GM23248 (cell line): Measurements from ENCODE around the gene ARHGEF37. TPM values are rescaled to one million over a fixed set of nuclear protein-coding genes. Genes with fewer than 3 reads are reported as not detected.

ENCODE experiments used
- DNase-seq: peaks from one replicate; pipeline ENCODE4 v3.0.0-alpha.2; 2015
- H2AFZ ChIP-seq: fragments of 200-600 bp; sonication (generic); 2 replicates; pipeline ENCODE4 v1.6.1; 2016; ENCODE audit warnings: antibody characterized with exemption
- H3F3A ChIP-seq: fragments of 200-600 bp; sonication (generic); 2 replicates; pipeline ENCODE4 v1.6.1; 2016; ENCODE audit warnings: mild to moderate bottlenecking, antibody characterized with exemption, mixed run types; ENCODE audit not compliant: insufficient read depth
- H3K27ac ChIP-seq: fragments of 200-600 bp; sonication (generic); 2 replicates; pipeline ENCODE4 v1.5.1; 2016; ENCODE audit warnings: mild to moderate bottlenecking
- H3K27me3 ChIP-seq: fragments of 200-600 bp; sonication (generic); replicated peaks from 2 replicates; pipeline ENCODE4 v1.6.1; 2016; ENCODE audit warnings: mild to moderate bottlenecking; ENCODE audit not compliant: insufficient read depth
- H3K36me3 ChIP-seq: fragments of 200-600 bp; sonication (generic); 2 replicates; pipeline ENCODE4 v1.6.1; 2016; ENCODE audit warnings: low read depth, mild to moderate bottlenecking
- H3K4me1 ChIP-seq: fragments of 200-600 bp; sonication (generic); 2 replicates; pipeline ENCODE4 v1.6.1; 2016; ENCODE audit warnings: mild to moderate bottlenecking; ENCODE audit not compliant: insufficient read depth
- H3K4me2 ChIP-seq: fragments of 200-600 bp; sonication (generic); one replicate; pipeline ENCODE4 v1.6.1; 2016; ENCODE audit warnings: mild to moderate bottlenecking; ENCODE audit not compliant: unreplicated experiment
- H3K4me3 ChIP-seq: fragments of 200-600 bp; sonication (generic); 2 replicates; pipeline ENCODE4 v1.5.1; 2016; ENCODE audit warnings: mild to moderate bottlenecking
- H3K79me2 ChIP-seq: fragments of 200-600 bp; sonication (generic); 2 replicates; pipeline ENCODE4 v1.6.1; 2016; ENCODE audit warnings: mild to moderate bottlenecking; ENCODE audit not compliant: insufficient read depth
- H3K9ac ChIP-seq: fragments of 200-600 bp; sonication (generic); 2 replicates; pipeline ENCODE4 v1.6.1; 2016; ENCODE audit warnings: mild to moderate bottlenecking
- H3K9me2 ChIP-seq: fragments of 200-600 bp; sonication (generic); 2 replicates; pipeline ENCODE4 v1.6.1; 2016; ENCODE audit warnings: mixed run types, mild to moderate bottlenecking, moderate library complexity; ENCODE audit not compliant: insufficient read depth
- H3K9me3 ChIP-seq: fragments of 200-600 bp; sonication (generic); one replicate; pipeline ENCODE4 v1.6.1; 2017; ENCODE audit warnings: low read depth
- H4K20me1 ChIP-seq: fragments of 200-600 bp; sonication (generic); 2 replicates; pipeline ENCODE4 v1.6.0; 2016; ENCODE audit not compliant: insufficient read depth
- EZH2 ChIP-seq: fragments of 200-600 bp; sonication (generic); IDR thresholded peaks from 2 replicates; pipeline ENCODE4 v1.6.1; 2018; ENCODE audit warnings: antibody characterized with exemption, mild to moderate bottlenecking; ENCODE audit not compliant: insufficient read depth, poor library complexity, severe bottlenecking
- EZH2phosphoT487 ChIP-seq: fragments of 200-600 bp; sonication (generic); IDR thresholded peaks from 2 replicates; pipeline ENCODE4 v1.6.1; 2018; ENCODE audit warnings: antibody characterized with exemption, moderate library complexity, mild to moderate bottlenecking, low read depth; ENCODE audit not compliant: insufficient read depth
- WGBS, 2 experiments: methylation state at CpG; one replicate each; pipeline ENCODE4 v1.1.6; 2015 to 2017; ENCODE audit warnings: low lambda C conversion rate in 2 of 2, low coverage in 1 of 2; ENCODE audit errors: missing lambda C conversion rate in 2 of 2; 5-methylcytosine and 5-hydroxymethylcytosine counted together
- in situ Hi-C: fragments of 300-500 bp; cut with MboI; formaldehyde crosslinking; loops from 2 replicates; pipeline ENCODE4 v1.15.0; 2020
- polyA plus RNA-seq: library from polyadenylated mRNA; unstranded; fragments of >200 nt; fragmentation: Nextera tagmentation; extraction: Ambion mirVana; gene quantifications from 2 replicates; pipeline ENCODE4 v1.2.1, GENCODE V29; 2016
- total RNA-seq: library from RNA; depleted of rRNA; stranded (reverse); fragments of >200 nt; shearing (Covaris generic); gene quantifications from 2 replicates; pipeline ENCODE4 v1.2.3, GENCODE V29; 2014

ARHGEF37 gene
- total and polyA plus RNA-seq, 2 experiments from 2014 or later = 0.51 to 0.97 TPM

GRCh38 chr5:149628221-149628620 is 46.9 kb downstream of the ARHGEF37 start:
- 86 to 98% methylated on average over 6 of the region's 6 CpGs for WGBS, 2 experiments
- Histone ChIP-seq H3F3A (peaks cover 20% of the 10 kb centered on the region), H3K27me3 (no peaks in the 10 kb centered on the region), H3K4me1 (peaks cover 14% of the 10 kb centered on the region), H3K27ac (no peak overlapping the region), H4K20me1 (no peaks in the 10 kb centered on the region), H3K4me2 (no peak overlapping the region), H3K9me2 (no peaks in the 10 kb centered on the region), H3K79me2 (no peaks in the 10 kb centered on the region), H3K4me3 (no peak overlapping the region), H2AFZ (no peak overlapping the region), H3K36me3 (no peaks in the 10 kb centered on the region), H3K9me3 (no peaks in the 10 kb centered on the region), H3K9ac (no peak overlapping the region)
- in situ Hi-C loops = no loop called here
- TF ChIP-seq EZH2phosphoT487 (no peak), EZH2 (no peak)
- no peak for DNase-seq

- H3K27me3 ChIP-seq = no peaks in the 10 kb centered on the region
- H3K4me3 ChIP-seq = no peak overlapping the region
- H3K4me1 ChIP-seq = peaks cover 14% of the 10 kb centered on the region
- no peak overlapping the region for H3K4me2 ChIP-seq
- no peaks in the 10 kb centered on the region for H3K79me2 ChIP-seq
- no peaks in the 10 kb centered on the region for H3K9me2 ChIP-seq
- WGBS, 2 experiments = 63 to 81% methylated on average over 5 of the region's 5 CpGs
- no peak overlapping the region for H2AFZ ChIP-seq
- H4K20me1 ChIP-seq = no peaks in the 10 kb centered on the region
- H3K36me3 ChIP-seq = no peaks in the 10 kb centered on the region
- H3K27ac ChIP-seq = no peak overlapping the region
- H3K9me3 ChIP-seq = no peaks in the 10 kb centered on the region
- H3F3A ChIP-seq = peaks cover 24% of the 10 kb centered on the region
- no peak overlapping the region for H3K9ac ChIP-seq
- in situ Hi-C loops = no loop called here
- no peak for TF ChIP-seq EZH2phosphoT487
- TF ChIP-seq EZH2 = no peak
- no peak for DNase-seq
Observed at GRCh38 chr5:149628846-149629388, 47.6 kb downstream of the ARHGEF37 start.

- 93 to 97% methylated on average over 5 of the region's 5 CpGs for WGBS, 2 experiments
- H3K27ac ChIP-seq = no peak overlapping the region
- H3F3A ChIP-seq = peaks cover 24% of the 10 kb centered on the region
- no peaks in the 10 kb centered on the region for H3K27me3 ChIP-seq
- no peaks in the 10 kb centered on the region for H3K9me2 ChIP-seq
- no peak overlapping the region for H2AFZ ChIP-seq
- TF ChIP-seq EZH2 (no peak), EZH2phosphoT487 (no peak)
- no peak for DNase-seq
- H3K9ac ChIP-seq = no peak overlapping the region
- H3K4me2 ChIP-seq = no peak overlapping the region
- H3K36me3 ChIP-seq = no peaks in the 10 kb centered on the region
- no peaks in the 10 kb centered on the region for H3K9me3 ChIP-seq
- H3K4me1 ChIP-seq = peaks cover 14% of the 10 kb centered on the region
- H4K20me1 ChIP-seq = no peaks in the 10 kb centered on the region
- no peak overlapping the region for H3K4me3 ChIP-seq
- in situ Hi-C loops = no loop called here
- no peaks in the 10 kb centered on the region for H3K79me2 ChIP-seq
Observed at GRCh38 chr5:149629421-149629820, 48.1 kb downstream of the ARHGEF37 start.

- H2AFZ ChIP-seq = no peak overlapping the region
- DNase-seq = no peak
- H3K4me3 ChIP-seq = no peak overlapping the region
- WGBS, 2 experiments = 59 to 74% methylated on average over 8 of the region's 8 CpGs
- no peak for TF ChIP-seq EZH2phosphoT487
- peaks cover 24% of the 10 kb centered on the region for H3F3A ChIP-seq
- no peaks in the 10 kb centered on the region for H3K9me3 ChIP-seq
- H3K4me1 ChIP-seq = peaks cover 14% of the 10 kb centered on the region
- H4K20me1 ChIP-seq = no peaks in the 10 kb centered on the region
- H3K9ac ChIP-seq = no peak overlapping the region
- H3K79me2 ChIP-seq = no peaks in the 10 kb centered on the region
- in situ Hi-C loops = loop anchor here (10.0 kb wide), 1 partner anchor 334 kb away; the partner anchor contains the start of gene SLC26A2
- no peaks in the 10 kb centered on the region for H3K9me2 ChIP-seq
- H3K27ac ChIP-seq = no peak overlapping the region
- no peaks in the 10 kb centered on the region for H3K36me3 ChIP-seq
- no peaks in the 10 kb centered on the region for H3K27me3 ChIP-seq
- no peak overlapping the region for H3K4me2 ChIP-seq
Observed at GRCh38 chr5:149630337-149630736, 49.0 kb downstream of the ARHGEF37 start.

- Histone ChIP-seq H3K79me2 (no peaks in the 10 kb centered on the region), H3K36me3 (no peaks in the 10 kb centered on the region), H4K20me1 (no peaks in the 10 kb centered on the region), H2AFZ (no peak overlapping the region), H3K27me3 (no peaks in the 10 kb centered on the region), H3K9me2 (no peaks in the 10 kb centered on the region), H3K9ac (no peak overlapping the region), H3F3A (peaks cover 24% of the 10 kb centered on the region), H3K4me1 (peaks cover 14% of the 10 kb centered on the region), H3K9me3 (no peaks in the 10 kb centered on the region), H3K27ac (no peak overlapping the region), H3K4me2 (no peak overlapping the region), H3K4me3 (no peak overlapping the region)
- in situ Hi-C loops = loop anchor here (10.0 kb wide), 1 partner anchor 333 kb away; the partner anchor contains the start of gene SLC26A2
- TF ChIP-seq EZH2 = no peak
- TF ChIP-seq EZH2phosphoT487 = no peak
- DNase-seq = no peak
- WGBS, 2 experiments = 93 to 100% methylated on average over 2 of the region's 2 CpGs
Observed at GRCh38 chr5:149631506-149631905, 50.2 kb downstream of the ARHGEF37 start.
